GM19035 (cell line): ENCODE measurements around the gene DNAJB11.

ENCODE experiments used
- ATAC-seq: cut with Tn5 transposase; IDR thresholded peaks from one replicate; pipeline ENCODE4 v1.9.1; 2021; ENCODE audit not compliant: unreplicated experiment

DNAJB11 gene

GRCh38 chr3:186594591-186595113 lies 24.1 kb downstream of the DNAJB11 start:
- no peak for ATAC-seq

- no peak for ATAC-seq
Observed at GRCh38 chr3:186596568-186597287, 26.2 kb downstream of the DNAJB11 start.

- no peak for ATAC-seq
Observed at GRCh38 chr3:186598108-186598784, 27.7 kb downstream of the DNAJB11 start.

- ATAC-seq: no peak
Observed at GRCh38 chr3:186598794-186599141, 28.2 kb downstream of the DNAJB11 start.

- no peak for ATAC-seq
Observed at GRCh38 chr3:186599142-186599784, 28.7 kb downstream of the DNAJB11 start.

- no peak for ATAC-seq
Observed at GRCh38 chr3:186599785-186600166, 29.3 kb downstream of the DNAJB11 start.

GRCh38 chr3:186600896-186601295 lies 30.4 kb downstream of the DNAJB11 start:
- ATAC-seq: no peak

- ATAC-seq: no peak
Observed at GRCh38 chr3:186603159-186603558, 32.6 kb downstream of the DNAJB11 start.

- ATAC-seq: no peak
Observed at GRCh38 chr3:186605078-186605477, 34.6 kb downstream of the DNAJB11 start.

GRCh38 chr3:186605561-186606545 lies 35.3 kb downstream of the DNAJB11 start:
- no peak for ATAC-seq

- no peak for ATAC-seq
Observed at GRCh38 chr3:186608624-186609215, 38.2 kb downstream of the DNAJB11 start.

- ATAC-seq: no peak
Observed at GRCh38 chr3:186609247-186609868, 38.8 kb downstream of the DNAJB11 start.

- ATAC-seq: no peak
Observed at GRCh38 chr3:186612065-186612464, 41.5 kb downstream of the DNAJB11 start.

- no peak for ATAC-seq
Observed at GRCh38 chr3:186612721-186613636, 42.5 kb downstream of the DNAJB11 start, which contains the start of gene AHSG. TSS of gene AHSG (plus strand) at chr3:186613060. CDS start at chr3:186613142, 82 bp downstream.

GRCh38 chr3:186613637-186614265 lies 43.2 kb downstream of the DNAJB11 start:
- no peak for ATAC-seq

- ATAC-seq: no peak
Observed at GRCh38 chr3:186614266-186614596, 43.7 kb downstream of the DNAJB11 start.

- no peak for ATAC-seq
Observed at GRCh38 chr3:186614597-186615483, 44.3 kb downstream of the DNAJB11 start.

- no peak for ATAC-seq
Observed at GRCh38 chr3:186616299-186616617, 45.7 kb downstream of the DNAJB11 start.
